ENCODE measurements around the gene LRP1B.
"Not testable (repeated sequence)": the region's sequence is repeated elsewhere in the genome, so short reads cannot be mapped to it uniquely, and the experiment has no call there.

Gene LRP1B

GRCh38 chr2:142100970-142101369 is 29.8 kb downstream of the LRP1B start:
- no peak for DNase-seq

DNA sequence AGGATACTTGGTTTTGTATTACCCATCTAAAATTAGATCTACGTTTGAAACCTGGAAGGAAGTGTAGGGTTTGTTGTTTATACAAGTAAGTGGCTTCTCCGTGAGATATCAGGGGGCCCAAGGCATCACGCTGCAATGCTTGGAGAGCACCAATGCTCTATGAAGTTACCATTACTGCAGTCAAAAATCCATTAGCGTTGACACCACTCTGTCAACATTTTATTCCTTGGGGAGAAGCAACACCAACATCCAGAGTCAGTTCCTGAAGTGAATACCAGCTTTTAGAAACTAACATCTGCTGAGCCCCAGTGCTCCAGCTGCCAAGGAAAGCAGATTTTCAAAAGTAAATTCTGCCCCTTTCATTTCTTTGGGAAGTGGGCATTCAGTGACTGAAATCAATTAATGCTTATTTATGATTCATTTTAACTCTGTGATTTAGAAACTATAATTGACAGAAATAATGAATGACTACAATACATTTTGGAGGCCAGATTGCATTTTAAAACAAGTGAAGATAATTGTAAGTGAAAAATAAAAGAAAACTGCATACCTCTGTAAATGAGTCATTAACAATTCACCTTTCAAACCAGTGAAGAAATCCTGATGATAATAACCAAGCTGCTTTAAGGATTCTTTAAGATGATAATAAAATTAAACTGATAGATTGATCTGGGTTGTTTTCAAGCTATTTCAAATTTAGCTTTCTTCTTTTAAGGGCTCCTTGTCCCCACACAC is 30.5 kb downstream of the LRP1B start:
- DNase-seq = no peak

DNA sequence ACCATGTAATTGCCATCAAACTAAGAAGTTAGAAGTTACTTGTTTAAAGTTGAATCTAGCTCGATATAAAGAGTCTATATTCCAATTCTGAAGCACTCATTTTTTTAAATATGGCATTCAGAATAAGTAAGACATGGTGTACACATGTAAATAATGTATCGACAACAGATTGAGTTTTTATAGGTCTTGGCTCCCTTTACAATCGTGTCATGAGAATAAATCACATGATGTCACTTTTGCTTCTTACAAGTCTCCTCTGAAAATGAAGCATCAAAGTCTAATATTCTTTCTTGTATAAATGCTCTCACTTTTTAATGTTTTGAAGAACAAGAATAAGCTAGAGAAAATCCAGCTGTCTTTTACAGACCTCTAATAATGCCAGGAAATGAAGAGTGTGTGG is 33.1 kb downstream of the LRP1B start:
- no peak for DNase-seq

- no peak for DNase-seq
Measured at GRCh38 chr2:142095647-142096046, 35.2 kb downstream of the LRP1B start.

DNA sequence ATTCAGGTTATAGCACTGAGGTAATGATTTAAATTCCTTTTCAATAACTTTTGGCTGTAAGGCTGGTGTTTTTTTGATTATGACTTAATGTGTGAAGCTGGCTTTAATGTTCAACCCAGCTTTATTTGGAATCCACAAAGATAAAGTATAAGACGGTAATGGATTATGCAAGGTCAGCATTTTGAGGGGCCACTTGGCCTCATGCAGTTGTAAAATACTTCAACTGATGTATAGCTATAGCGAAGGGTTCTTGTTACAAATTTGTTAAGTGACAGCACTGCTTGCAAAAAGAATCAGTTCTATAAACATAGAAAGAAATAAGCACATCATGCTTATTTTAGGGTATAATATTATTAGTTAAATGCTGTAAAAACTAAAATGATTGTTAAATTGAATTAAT is 36.6 kb downstream of the LRP1B start:
- DNase-seq = no peak

DNA sequence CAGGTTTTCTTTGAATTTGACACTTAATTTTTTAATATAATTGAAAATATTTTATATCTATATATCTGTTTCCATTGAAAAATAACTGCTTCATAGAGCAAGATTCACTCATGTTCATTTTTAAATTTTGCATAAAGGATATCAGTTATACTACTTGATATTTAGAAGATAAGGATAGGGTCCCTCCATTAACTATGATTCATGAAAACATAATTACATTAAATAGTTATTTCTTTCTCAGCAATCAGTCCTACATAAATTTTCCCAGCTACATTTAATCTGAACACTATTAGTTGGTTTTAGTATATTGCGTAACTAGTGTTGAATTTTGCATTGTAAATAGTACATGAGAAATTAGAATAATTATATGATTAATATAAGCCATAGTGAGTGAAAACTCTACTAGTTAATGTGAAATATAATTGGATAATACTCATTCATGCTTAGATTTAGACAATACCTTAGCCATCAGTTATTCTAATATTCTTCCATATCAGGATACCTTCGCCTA is 42.7 kb downstream of the LRP1B start:
- DNase-seq = no peak

- DNase-seq = not testable (repeated sequence)
Measured at GRCh38 chr2:142087585-142087984, 43.2 kb downstream of the LRP1B start.

DNA sequence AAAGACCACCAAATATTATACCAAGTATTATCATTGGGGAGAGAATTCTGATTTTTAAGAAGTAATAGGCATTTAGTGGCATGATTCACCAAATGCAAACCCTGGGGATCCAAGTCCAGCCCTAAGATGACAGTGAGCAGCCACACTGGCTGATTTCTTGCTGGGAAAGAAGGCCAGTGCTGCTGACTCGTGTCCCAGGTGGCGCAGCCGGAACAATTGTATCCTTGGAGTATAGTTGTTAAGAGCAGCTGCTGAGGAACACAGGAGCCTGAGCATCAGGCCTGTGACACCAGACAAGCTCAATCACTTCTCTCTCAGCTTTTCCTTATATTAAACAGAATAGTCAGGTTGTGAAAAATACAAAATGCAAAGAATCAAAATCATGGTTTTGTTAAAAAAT is 48.4 kb downstream of the LRP1B start:
- DNase-seq = no peak

- no peak for DNase-seq
Measured at GRCh38 chr2:142076317-142076716, 54.5 kb downstream of the LRP1B start.

DNA sequence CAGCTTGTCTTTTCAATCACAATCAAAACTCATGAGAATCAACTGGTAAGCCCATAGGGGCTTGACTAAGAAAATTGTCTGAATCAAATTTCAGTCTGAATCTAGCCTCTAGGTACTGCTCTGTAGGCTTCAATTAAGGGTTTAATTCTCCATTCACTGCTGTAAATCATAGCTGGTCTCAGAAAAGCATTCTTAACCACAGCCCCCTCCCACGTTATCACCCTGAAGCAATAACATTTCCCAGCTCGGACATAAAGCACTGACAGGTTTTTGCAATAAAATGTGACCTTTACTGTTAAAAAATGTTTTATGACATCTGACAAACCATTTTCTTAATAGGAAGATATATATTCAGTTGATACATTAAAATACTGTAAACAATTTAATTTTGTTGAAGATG is 55.0 kb downstream of the LRP1B start:
- DNase-seq = no peak

GRCh38 chr2:142069251-142069888 is 61.4 kb downstream of the LRP1B start:
- DNase-seq = no peak

- DNase-seq = no peak
Measured at GRCh38 chr2:142065700-142066099, 65.1 kb downstream of the LRP1B start.

DNA sequence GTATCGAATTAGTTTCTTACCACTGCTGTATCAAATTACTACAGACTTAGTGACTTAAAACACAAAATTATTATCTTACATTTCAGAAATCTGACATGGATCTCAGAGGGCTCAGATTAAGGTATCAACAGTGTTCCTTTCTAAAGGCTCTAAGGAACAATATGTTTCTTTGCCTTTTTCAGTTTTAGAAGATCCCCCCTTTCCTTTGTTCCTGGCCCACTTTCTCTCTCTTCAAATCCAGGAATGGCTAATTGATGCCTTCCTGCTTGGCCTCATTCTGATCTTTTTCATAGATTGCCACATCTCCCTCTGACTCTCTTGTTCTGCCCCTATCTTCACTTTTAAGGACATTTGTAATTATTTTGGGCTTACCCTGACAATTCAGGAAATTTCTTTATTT is 65.7 kb downstream of the LRP1B start:
- DNase-seq = no peak

GRCh38 chr2:142061733-142062132 is 69.1 kb downstream of the LRP1B start:
- DNase-seq = no peak

DNA sequence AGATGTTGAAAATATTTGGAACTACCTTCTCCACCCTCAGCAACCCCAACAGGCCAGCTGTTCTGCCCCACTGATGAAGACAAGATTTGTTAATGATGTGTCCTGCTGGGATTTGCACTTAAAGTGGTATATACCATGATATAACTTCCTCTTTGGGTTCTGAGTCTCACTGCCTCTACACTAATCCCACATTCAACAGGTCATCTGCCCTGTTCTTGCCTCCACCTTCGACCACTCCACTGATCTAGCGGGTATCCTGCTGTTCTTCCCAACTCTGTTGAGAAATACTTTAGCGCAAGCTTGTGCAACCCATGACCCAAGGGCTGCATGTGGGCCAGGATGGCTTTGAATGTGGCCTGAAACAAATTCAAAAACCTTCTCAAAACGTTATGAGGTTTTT is 72.7 kb downstream of the LRP1B start:
- DNase-seq = no peak

- no peak for DNase-seq
Measured at GRCh38 chr2:142056784-142057183, 74.0 kb downstream of the LRP1B start.

DNA sequence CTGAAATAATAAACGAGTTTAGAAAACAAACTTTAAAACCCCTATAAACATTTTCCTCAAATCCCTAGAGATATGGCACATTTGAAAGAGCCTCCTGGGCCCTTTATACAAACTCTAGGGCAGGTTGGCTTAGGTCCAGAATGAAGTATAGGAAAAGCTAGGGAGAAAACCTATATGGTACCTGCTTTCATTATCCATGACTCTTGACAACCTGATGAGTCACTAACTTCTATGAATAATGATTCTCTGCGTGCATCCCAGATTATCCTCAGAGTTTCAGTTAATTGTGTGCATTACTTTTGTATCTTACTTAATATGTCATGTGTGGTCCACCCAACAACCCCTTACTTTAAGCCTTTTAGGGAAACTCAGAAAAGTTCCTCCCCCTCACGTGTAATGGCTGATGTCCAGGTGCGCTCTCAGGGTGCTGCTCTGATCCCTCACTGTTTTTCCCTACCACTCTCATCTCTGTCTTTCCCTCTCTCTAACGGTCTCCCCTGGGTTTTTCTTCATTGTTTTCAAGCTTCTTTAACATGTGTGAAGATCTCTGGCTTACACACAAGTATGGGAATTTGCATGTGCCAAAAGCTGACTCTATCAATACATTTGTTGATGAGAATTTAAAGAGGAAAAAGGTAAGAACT is 78.5 kb downstream of the LRP1B start:
- no peak for DNase-seq

DNA sequence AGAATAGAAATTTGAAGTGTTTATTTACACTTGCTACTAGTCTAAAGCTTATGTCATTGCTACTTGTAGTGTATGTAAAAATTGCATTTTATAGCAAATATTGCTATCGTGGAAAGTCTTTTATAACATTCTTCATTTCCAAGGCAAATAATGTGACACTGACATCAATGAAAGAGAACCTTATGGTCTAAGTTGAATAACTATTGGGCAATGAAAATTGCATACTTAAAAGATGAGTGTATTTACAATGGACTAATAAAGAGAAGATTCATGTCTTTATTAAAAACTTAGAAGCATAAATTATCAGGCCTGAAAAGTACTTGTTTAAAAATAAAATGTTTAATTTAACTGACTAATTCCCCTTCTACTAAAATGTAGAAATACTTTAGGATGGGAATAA is 82.2 kb downstream of the LRP1B start:
- DNase-seq = no peak

DNA sequence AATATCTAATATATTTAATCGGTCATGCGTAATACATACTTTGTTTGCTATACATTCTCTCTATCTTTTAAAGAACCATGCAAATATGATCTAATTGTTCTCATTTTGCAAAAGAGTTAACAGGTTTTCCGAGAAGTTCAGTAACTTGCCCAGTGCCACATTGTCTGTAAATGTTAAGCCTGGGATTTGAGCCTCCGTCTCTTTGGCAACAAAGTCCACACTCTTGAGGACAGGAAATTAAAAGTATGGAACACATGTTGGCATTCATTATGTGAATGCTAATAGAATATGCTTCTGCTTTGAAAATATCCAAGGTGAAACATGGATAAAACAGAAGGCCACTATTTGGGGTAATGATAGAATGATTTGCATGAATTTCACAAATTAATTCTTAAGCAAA is 85.2 kb downstream of the LRP1B start:
- no peak for DNase-seq

- DNase-seq = no peak
Measured at GRCh38 chr2:142044197-142044596, 86.6 kb downstream of the LRP1B start.

- DNase-seq = no peak
Measured at GRCh38 chr2:142042536-142043199, 88.1 kb downstream of the LRP1B start.

DNA sequence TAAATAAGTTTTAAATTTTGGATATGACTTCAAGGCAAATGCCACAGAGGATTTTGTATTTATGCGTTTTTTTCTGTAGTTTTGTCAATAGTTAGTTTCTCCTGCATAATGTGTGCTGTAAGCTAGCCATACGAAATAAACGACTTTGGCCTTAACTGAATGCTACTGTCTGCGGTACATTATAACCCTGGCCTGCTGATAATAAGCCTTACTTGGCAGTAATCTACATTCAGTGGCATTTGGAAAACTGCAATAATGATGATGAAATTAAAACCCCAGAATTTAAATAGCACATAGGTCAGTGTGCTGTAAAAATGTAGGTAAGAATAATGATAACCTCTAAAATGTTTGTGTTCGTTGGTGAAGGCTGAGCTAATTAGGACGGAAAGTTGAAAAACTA is 88.8 kb downstream of the LRP1B start:
- DNase-seq = no peak

DNA sequence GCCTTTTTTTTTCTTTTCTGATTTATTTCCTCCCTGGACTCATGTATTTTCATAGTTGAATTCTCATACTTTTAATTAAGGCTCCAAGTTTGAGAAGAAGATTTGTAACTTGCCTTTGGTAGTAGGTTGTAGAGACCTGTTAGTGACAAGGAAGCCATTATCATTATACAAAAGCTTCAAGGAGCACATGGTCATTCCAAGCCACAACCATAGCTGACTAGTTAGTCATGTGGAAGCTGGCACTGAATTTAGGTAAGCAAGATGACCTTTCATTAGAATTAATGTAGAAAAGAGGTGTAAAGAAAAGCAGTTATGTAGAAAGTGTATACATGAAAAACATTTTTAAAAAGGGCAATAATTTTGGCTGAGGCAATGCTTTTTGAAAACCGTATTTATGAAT is 89.7 kb downstream of the LRP1B start:
- DNase-seq = no peak

GRCh38 chr2:142040556-142040955 is 90.3 kb downstream of the LRP1B start:
- no peak for DNase-seq

All from NCI-H2029 treated with DMSO at 0.1 percent for 48 hours (cell line).